Heart left ventricle (tissue), 16 donors: ENCODE measurements around the gene MZB1. TPM values are rescaled to one million over a fixed set of nuclear protein-coding genes. Genes with fewer than 3 reads are reported as not detected.

Experiments
- ATAC-seq, 4 donors: fragments of 200-7000 bp; cut with Tn5 transposase; one replicate each; pipeline ENCODE4 v1.9.1; 2020 to 2022; ENCODE audit warnings: moderate library complexity in 4 of 4, mild to moderate bottlenecking in 3 of 4, moderate number of reproducible peaks in 1 of 4
- DNase-seq, 5 donors: peaks; one replicate each; pipeline ENCODE4 v3.0.0-alpha.2; 2020
- H3K27ac ChIP-seq, 12 donors: fragments of 200-600 bp; sonication (generic) in 4 of 12; one replicate each; pipeline versions ENCODE4 v1.5.0 to v1.8.0; 2016 to 2022; ENCODE audit warnings: mild to moderate bottlenecking in 2 of 12
- H3K27me3 ChIP-seq, 9 donors: fragments of 200-600 bp; sonication (generic) in 2 of 9; one replicate each; pipeline versions ENCODE4 v1.5.1 to v1.8.0; 2016 to 2022; ENCODE audit warnings: mild to moderate bottlenecking in 3 of 9
- H3K36me3 ChIP-seq, 9 donors: fragments of 200-600 bp; sonication (generic) in 2 of 9; one replicate each; pipeline versions ENCODE4 v1.5.0 to v1.8.0; 2018 to 2022; ENCODE audit warnings: mild to moderate bottlenecking in 2 of 9
- H3K4me1 ChIP-seq, 12 donors: fragments of 200-600 bp; sonication (generic) in 4 of 12; one replicate each; pipeline versions ENCODE4 v1.5.0 to v1.8.0; 2016 to 2022; ENCODE audit warnings: mild to moderate bottlenecking in 3 of 12
- H3K4me3 ChIP-seq, 12 donors: fragments of 200-600 bp; sonication (generic) in 4 of 12; one replicate each; pipeline versions ENCODE4 v1.5.0 to v1.8.0; 2017 to 2022; ENCODE audit warnings: mild to moderate bottlenecking in 9 of 12, moderate library complexity in 4 of 12
- H3K9me3 ChIP-seq, 12 donors: fragments of 200-600 bp; sonication (generic) in 4 of 12; one replicate each; pipeline versions ENCODE4 v1.5.0 to v1.8.0; 2016 to 2022; ENCODE audit warnings: mild to moderate bottlenecking in 1 of 12
- POLR2A ChIP-seq, 2 donors: fragments of 450-650 bp; IDR thresholded peaks; one replicate each; pipeline ENCODE4 v1.6.1; 2017; ENCODE audit warnings: antibody characterized with exemption in 2 of 2, mild to moderate bottlenecking in 2 of 2, moderate library complexity in 2 of 2
- WGBS, 4 donors: extraction: QIAGEN DNeasy Blood & Tissue Kit in 2 of 4; methylation state at CpG; one replicate each; pipeline versions ENCODE4 v1.1.5 to v1.1.7; 2013 to 2018; 5-methylcytosine and 5-hydroxymethylcytosine counted together
- intact Hi-C, 10 donors: fragments of 100-400 bp; cut with DNase I; formaldehyde crosslinking; loops; one replicate each; pipeline versions ENCODE4 v1.11.1 to v1.14.2; 2022
- polyA plus RNA-seq, 2 donors: library from polyadenylated mRNA; stranded (reverse); fragments of 200-250 nt; gene quantifications; one replicate each; pipeline ENCODE4 v1.2.3, GENCODE V29; 2013
- total RNA-seq, 9 donors: library from RNA; depleted of rRNA in 2 of 9; stranded (reverse); fragments of >200 nt in 2 of 9; fragmentation: NEBNext Ultra II Directional in 3 of 9; extraction: Animal tissue kit (Norgen Biotek cat#: 25700) in 3 of 9; gene quantifications; one replicate each; pipeline versions ENCODE4 v1.1.0 to v1.2.4, GENCODE V29; 2016 to 2023
- TF ChIP-seq, protein P1 (sequence below), 12 donors: fragments of 200-600 bp; sonication (generic) in 4 of 12; IDR thresholded peaks; one replicate each; pipeline versions ENCODE4 v1.5.0 to v1.8.0; 2018 to 2022; ENCODE audit warnings: antibody characterized with exemption in 12 of 12, mild to moderate bottlenecking in 5 of 12
- donor health status: ischemic (EF 13 %, LVEDD 7.1; RV severe dilation, severe dysfunction).
- donor health status: healthy with polysubstance abuse.
- donor health status: DM: no; HTN: yes; CAD: no.
- donor health status: DM: no; HTN: no; CAD: no.
- donor health status: ischemic (EF 25% LVEDD 6.9; RV normal size, moderate dysfunction).
- donor health status: ischemic (EF 25% LVEDD 5.7; RV mildly dilated, moderate dysfunction).
- donor health status: healthy.
- donor health status: DM: yes; HTN: yes; CAD: no.
- donor health status: ischemic (EF 35%, LVEDD 5.7; RV mildly dilated, moderate dysfunction).
- donor health status: nonischemic (EF 11% LVEDD 7.7; RV severe dilation, severe dysfunction).
- donor health status: DM: yes; HTN: yes; CAD: no.
- donor health status: PGD.
- donor health status: ischemic (EF 29% LVEDD 5.4; RV normal size, mild dysfunction).
- donor health status: nonischemic (EF 23%, LVEDD 6.1; RV moderate dilation, normal function).

Gene MZB1
- total and polyA plus RNA-seq, 11 donors, result 0.31 to 5.2 (median 0.81) TPM; not detected in 2

DNA sequence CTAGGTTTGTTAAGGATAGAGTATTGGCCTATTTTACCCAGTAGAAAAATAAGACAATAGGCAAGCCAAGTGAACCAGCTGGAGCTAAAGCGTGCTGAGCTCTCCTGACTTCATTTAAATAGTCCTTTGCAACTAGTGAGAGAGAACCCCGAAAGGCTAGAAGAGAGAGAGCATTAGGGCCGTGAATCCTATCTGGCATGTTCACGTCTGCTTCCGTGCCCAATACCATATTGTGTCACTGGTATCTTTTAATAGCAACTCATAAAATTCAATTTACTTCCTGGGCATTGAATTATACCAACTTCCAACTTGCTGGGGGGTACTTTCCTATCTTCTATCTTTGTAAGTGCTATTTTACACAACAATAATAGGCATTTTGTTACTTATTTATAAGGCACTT, 35.8 kb upstream of the MZB1 start:
- Histone ChIP-seq H3K4me3 (no peak overlapping the region), H3K27me3 (no peaks in the 10 kb centered on the region), H3K4me1 (peaks cover 0 to 8% (median 0%) of the 10 kb centered on the region in 12 donors), H3K9me3 (no peaks in the 10 kb centered on the region), H3K36me3 (peaks cover 0 to 91% (median 72%) of the 10 kb centered on the region in 9 donors), H3K27ac (no peak overlapping the region)
- intact Hi-C loops, result loop anchor here in 4 of 10 donors (5.0 to 10.0 kb wide), 2 partner anchors 197 to 339 kb away; no protein-coding TSS in a partner anchor
- no peak for ATAC-seq
- DNase-seq, result no peak
- no peak for TF ChIP-seq POLR2A (IDR thresholded peaks at IDR 0.05)
- TF ChIP-seq, protein P1, sequence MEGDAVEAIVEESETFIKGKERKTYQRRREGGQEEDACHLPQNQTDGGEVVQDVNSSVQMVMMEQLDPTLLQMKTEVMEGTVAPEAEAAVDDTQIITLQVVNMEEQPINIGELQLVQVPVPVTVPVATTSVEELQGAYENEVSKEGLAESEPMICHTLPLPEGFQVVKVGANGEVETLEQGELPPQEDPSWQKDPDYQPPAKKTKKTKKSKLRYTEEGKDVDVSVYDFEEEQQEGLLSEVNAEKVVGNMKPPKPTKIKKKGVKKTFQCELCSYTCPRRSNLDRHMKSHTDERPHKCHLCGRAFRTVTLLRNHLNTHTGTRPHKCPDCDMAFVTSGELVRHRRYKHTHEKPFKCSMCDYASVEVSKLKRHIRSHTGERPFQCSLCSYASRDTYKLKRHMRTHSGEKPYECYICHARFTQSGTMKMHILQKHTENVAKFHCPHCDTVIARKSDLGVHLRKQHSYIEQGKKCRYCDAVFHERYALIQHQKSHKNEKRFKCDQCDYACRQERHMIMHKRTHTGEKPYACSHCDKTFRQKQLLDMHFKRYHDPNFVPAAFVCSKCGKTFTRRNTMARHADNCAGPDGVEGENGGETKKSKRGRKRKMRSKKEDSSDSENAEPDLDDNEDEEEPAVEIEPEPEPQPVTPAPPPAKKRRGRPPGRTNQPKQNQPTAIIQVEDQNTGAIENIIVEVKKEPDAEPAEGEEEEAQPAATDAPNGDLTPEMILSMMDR (IDR thresholded peaks at IDR 0.05), result no peak
- 89 to 94% (median 91%) methylated on average over 5 of the region's 5 CpGs for WGBS, 4 donors

DNA sequence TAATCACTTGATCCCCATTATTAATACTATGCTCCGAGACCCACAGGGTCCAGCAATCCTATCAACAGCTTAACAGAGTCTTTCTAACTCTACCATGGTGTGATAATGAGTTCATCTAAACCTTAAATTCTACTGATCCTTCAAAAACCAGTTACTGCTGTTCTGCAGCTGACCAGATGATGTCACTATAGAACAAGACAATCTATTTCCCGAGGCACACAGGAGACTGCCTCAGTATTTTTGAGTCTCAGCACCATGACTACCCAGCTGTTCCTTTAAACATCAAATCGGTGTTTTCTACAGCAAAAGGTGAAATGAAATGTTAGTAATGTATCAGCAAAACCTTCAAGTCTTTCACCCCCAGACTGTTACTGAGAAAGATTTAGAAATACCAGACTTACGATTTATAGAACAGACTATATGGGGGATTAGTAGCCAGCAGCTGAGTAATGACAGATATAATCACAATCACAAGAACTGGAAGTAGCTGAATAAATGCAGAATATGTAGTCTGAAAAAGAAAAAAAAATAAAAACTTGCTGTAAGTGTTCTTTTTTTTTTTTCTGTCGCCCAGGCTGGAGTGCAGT, 32.7 kb upstream of the MZB1 start:
- Histone ChIP-seq H3K9me3 (no peaks in the 10 kb centered on the region), H3K4me3 (no peak overlapping the region), H3K4me1 (peaks cover 6 to 39% (median 27%) of the 10 kb centered on the region in 12 donors), H3K27ac (no peak overlapping the region), H3K27me3 (no peaks in the 10 kb centered on the region), H3K36me3 (peaks cover 0 to 83% (median 70%) of the 10 kb centered on the region in 9 donors)
- ATAC-seq (peak in 2 of 4 donors; percentile 29 to 40), DNase-seq (no peak)
- no peak for TF ChIP-seq POLR2A (IDR thresholded peaks at IDR 0.05)
- TF ChIP-seq, protein P1 (IDR thresholded peaks at IDR 0.05), result peak; percentile 67 to 94 (median 82)
- 42 to 47% (median 44%) methylated on average over 5 of the region's 5 CpGs for WGBS, 4 donors
- intact Hi-C loops, result loop anchor here in 9 of 10 donors (1.0 to 10.0 kb wide), 5 partner anchors 35 to 342 kb away; partner anchors contain the start of gene MZB1 (in 1 of the 9)

DNA sequence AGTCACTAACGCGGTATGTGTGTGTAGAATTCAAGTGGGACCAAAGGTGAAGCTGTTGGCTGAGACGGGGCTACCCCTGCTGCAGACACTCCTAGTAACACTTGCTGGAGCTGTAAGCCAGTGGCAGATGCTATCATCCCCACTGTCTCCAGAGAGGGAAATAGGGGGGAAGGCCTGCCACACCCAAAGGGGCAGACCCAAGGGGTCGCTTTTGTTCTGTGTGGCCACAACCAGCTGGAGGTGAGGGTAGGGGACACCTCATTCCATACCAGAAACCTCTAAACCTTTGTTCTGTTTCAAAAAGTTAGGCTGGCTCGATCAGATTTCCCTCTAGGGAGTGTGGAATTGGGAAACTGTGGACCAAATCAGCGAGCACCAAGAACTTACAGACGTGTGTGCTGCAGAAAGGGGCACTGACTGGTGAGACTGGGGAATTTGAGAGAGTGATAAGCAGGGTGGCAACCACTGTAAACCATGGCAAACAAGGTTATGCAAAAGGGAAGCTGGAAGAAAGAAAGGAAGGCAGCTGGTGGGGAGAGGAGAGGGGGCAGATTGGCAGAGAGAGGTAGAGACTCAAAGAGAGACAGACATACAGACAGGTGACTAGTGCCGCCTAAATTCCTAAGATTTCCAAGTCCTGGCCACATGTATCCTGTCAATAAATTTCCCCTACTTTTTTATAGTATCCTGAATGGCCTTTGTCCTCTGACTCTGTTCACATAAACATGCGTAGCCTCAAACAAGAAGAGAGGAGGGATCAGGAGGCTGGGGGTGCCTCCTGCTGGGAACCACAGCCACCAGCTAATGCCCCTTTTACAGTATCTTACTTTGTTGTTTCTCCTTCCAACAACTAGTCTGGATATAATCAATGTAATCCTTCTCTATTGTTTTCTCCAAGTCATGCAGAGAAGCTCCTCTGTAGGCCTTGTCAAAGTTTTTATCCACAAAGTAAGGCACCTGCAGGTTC, 29.8 kb upstream of the MZB1 start:
- intact Hi-C loops, result loop anchor here in 5 of 10 donors (2.0 to 10.0 kb wide), 4 partner anchors 32 to 345 kb away; partner anchors contain the start of gene MZB1 (in 1 of the 5)
- H3K4me3 ChIP-seq, result no peak overlapping the region
- H3K9me3 ChIP-seq, result no peaks in the 10 kb centered on the region
- ATAC-seq (peak; percentile 1 to 45 (median 36)), DNase-seq (no peak)
- TF ChIP-seq, protein P1 (IDR thresholded peaks at IDR 0.05), result peak in 5 of 12 donors; percentile 8 to 34 (median 9)
- no peak for TF ChIP-seq POLR2A (IDR thresholded peaks at IDR 0.05)
- no peaks in the 10 kb centered on the region for H3K27me3 ChIP-seq
- H3K27ac ChIP-seq, result peak overlapping the region; percentile 81 to 96 (median 91)
- WGBS, 4 donors, result 42 to 50% (median 45%) methylated on average over 9 of the region's 9 CpGs
- peaks cover 18 to 67% (median 55%) of the 10 kb centered on the region in 12 donors for H3K4me1 ChIP-seq
- H3K36me3 ChIP-seq, result peaks cover 0 to 54% (median 44%) of the 10 kb centered on the region in 9 donors
